Activated CD8-positive, alpha-beta memory T cell treated with anti-CD3 and anti-CD28 coated beads, Interleukin-2, amount 50 U/mL, for 1 hour (primary cell): Measurements from ENCODE around the gene RAB17.
A peak's percentile ranks its signal among the peaks of the same experiment; 100 is the strongest.
"Not testable (repeated sequence)": the region's sequence is repeated elsewhere in the genome, so short reads cannot be mapped to it uniquely, and the experiment has no call there.

ENCODE experiments used
- DNase-seq: peaks from one replicate; pipeline ENCODE4 v3.0.0-alpha.2; 2020; ENCODE audit errors: extremely low read depth

Gene RAB17

GRCh38 chr2:237624565-237624964 is 34.0 kb upstream of the RAB17 start:
- DNase-seq: no peak

- DNase-seq: no peak
Observed at GRCh38 chr2:237623428-237624403, 33.2 kb upstream of the RAB17 start.

- no peak for DNase-seq
Observed at GRCh38 chr2:237618449-237618848, 27.9 kb upstream of the RAB17 start.

GRCh38 chr2:237617587-237617982 is 27.1 kb upstream of the RAB17 start:
- DNase-seq: no peak

- DNase-seq: no peak
Observed at GRCh38 chr2:237616734-237617586, 26.4 kb upstream of the RAB17 start.

- DNase-seq: no peak
Observed at GRCh38 chr2:237616373-237616733, 25.8 kb upstream of the RAB17 start.

- no peak for DNase-seq
Observed at GRCh38 chr2:237615631-237616249, 25.2 kb upstream of the RAB17 start.

GRCh38 chr2:237614151-237614720 is 23.7 kb upstream of the RAB17 start:
- no peak for DNase-seq

- DNase-seq: no peak
Observed at GRCh38 chr2:237613679-237614078, 23.1 kb upstream of the RAB17 start.

- no peak for DNase-seq
Observed at GRCh38 chr2:237612527-237613357, 22.2 kb upstream of the RAB17 start.

- DNase-seq: not testable (repeated sequence)
Observed at GRCh38 chr2:237606522-237606921, 16.0 kb upstream of the RAB17 start.

GRCh38 chr2:237604960-237605359 is 14.4 kb upstream of the RAB17 start:
- DNase-seq: no peak

GRCh38 chr2:237604391-237604790 is 13.9 kb upstream of the RAB17 start:
- no peak for DNase-seq

- peak; percentile 36 for DNase-seq
Observed at GRCh38 chr2:237603718-237604362, 13.3 kb upstream of the RAB17 start.

GRCh38 chr2:237603049-237603717 is 12.6 kb upstream of the RAB17 start:
- DNase-seq: no peak

GRCh38 chr2:237602409-237602808 is 11.9 kb upstream of the RAB17 start:
- DNase-seq: no peak

- no peak for DNase-seq
Observed at GRCh38 chr2:237601453-237602116, 11.1 kb upstream of the RAB17 start.

GRCh38 chr2:237600205-237600846 is 9.8 kb upstream of the RAB17 start:
- no peak for DNase-seq
